PFSK-1 (cell line): ENCODE results near the gene AKAP8L.

Experiments used
- FOXP2 ChIP-seq: optimal IDR thresholded peaks from 2 replicates; pipeline ENCODE3; 2011; ENCODE audit warnings: borderline replicate concordance, control low read depth, inconsistent platforms; ENCODE audit not compliant: insufficient read depth; ENCODE audit errors: extremely low read length, extremely low read depth
- POLR2AphosphoS5 ChIP-seq: IDR thresholded peaks from 2 replicates; pipeline ENCODE4 v1.6.1; 2012; ENCODE audit warnings: low read depth, mild to moderate bottlenecking, control low read depth, low read length, moderate library complexity
- REST ChIP-seq, 2 experiments: IDR thresholded peaks; 2 replicates each; pipeline versions ENCODE4 v1.6.1 to v1.8.0; 2011 to 2012; ENCODE audit warnings: low read depth in 2 of 2, low read length in 2 of 2, control low read depth in 1 of 2, inconsistent platforms in 1 of 2, mild to moderate bottlenecking in 1 of 2, moderate library complexity in 1 of 2; ENCODE audit not compliant: insufficient read depth in 1 of 2
- SIN3A ChIP-seq: IDR thresholded peaks from 2 replicates; pipeline ENCODE4 v1.6.1; 2012; ENCODE audit warnings: mild to moderate bottlenecking, low read length, moderate library complexity, borderline replicate concordance; ENCODE audit not compliant: insufficient read depth
- TAF1 ChIP-seq: IDR thresholded peaks from 2 replicates; pipeline ENCODE4 v1.6.1; 2012; ENCODE audit warnings: low read length, control low read depth, borderline replicate concordance; ENCODE audit not compliant: insufficient read depth

AKAP8L gene

DNA sequence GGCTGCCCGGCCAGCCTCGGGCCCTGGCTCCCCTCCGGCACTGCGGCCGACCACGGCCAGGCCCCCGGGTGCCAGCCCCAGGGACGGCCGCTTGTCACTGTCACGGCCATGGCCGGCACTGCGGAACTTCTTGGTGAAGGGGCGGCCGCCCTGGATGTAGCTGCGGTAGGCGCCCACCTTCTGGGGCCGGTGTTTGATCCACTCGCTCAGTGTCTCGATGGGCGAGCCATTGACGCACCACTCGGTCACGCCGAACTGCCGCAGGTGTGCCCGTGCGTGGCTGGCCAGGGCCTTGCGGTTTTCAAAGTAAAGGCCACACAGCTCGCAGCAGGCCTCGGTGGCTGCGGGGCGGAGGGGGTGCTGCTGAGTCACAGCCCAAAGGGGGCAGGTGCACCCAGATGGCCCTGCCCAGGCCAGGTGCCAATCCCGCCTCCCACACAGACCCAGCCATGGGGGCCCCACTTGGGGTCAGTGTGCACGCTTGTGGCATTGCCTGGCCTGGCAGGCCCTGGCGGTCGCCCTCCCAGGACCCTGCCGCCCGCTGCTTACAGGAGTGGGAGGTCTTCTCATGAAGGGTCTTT lies 6.0 kb upstream of the AKAP8L start:
- no peak for TF ChIP-seq FOXP2
- no peak for TF ChIP-seq TAF1
- no peak for TF ChIP-seq SIN3A
- no peak for TF ChIP-seq REST (IDR thresholded peaks at IDR 0.05; ENCODE audit: insufficient read depth in 1 of 2, low read depth in 2 of 2, low read length in 2 of 2)
- no peak for TF ChIP-seq POLR2AphosphoS5

DNA sequence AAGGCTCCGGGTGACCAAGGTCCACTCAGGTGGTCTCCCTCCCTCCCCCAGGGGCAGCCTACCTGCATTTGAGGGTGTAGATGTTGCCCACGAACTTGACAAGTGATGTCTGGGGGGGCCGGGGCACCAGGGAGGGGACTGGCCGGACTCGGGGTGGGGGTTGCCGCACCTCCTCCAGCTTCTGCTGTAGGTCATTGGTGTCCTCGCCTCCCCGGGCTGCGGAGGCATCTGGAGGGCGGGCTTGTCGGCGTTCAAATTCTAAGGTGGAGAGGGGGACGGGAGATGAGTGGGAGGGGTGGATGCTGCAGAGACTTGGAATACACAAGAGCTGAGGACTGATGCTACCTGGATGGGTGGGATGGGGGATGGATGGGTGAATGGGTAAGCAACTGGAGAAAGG lies 5.3 kb upstream of the AKAP8L start:
- TF ChIP-seq FOXP2 (no peak), POLR2AphosphoS5 (no peak), TAF1 (no peak), SIN3A (no peak), REST (IDR thresholded peaks at IDR 0.05; ENCODE audit: insufficient read depth in 1 of 2, low read depth in 2 of 2, low read length in 2 of 2) (no peak)

- TF ChIP-seq TAF1 (no peak), POLR2AphosphoS5 (no peak), REST (IDR thresholded peaks at IDR 0.05; ENCODE audit: insufficient read depth in 1 of 2, low read depth in 2 of 2, low read length in 2 of 2) (no peak), FOXP2 (no peak), SIN3A (no peak)
Measured at GRCh38 chr19:15423130-15423529, 4.3 kb upstream of the AKAP8L start.

DNA sequence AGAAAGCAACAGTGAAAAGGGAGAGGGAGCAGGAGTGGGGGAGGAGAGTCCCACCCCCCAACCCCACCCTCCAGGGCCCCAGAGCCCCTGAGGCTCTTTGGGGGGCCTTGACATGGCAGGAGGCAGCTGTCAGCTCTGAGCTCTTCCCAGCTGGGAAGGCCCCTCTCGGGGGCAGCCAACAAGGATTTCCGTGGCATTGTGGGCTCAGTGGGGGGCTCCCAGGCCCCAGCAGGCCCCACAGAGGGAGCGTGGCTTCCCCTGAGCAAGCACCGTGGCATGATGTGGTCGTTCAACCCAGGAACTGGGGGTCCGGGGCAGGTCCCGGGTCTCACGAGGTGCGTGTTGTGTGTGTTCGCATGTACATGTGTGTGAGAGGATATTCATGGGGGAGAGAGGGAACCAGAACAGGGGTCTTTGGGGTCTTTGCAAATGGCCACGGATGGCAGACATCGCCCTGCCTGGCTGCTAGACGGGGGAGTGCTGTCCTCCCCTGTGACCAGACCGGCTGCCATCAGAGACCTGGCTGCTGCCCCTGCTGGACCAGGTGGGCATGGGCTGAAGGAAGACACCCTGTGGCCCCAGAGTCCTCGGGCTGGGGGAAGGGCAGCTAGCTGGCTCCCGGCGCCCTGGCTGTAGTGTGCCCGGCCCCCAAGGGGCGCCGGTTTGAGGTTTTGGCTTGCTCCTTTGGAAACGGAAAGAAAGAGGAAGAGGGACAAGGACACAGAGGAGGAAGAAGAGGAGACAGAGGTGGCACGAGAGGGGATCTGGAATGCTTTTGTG lies 3.7 kb upstream of the AKAP8L start:
- no peak for TF ChIP-seq FOXP2
- TF ChIP-seq SIN3A = no peak
- no peak for TF ChIP-seq POLR2AphosphoS5

- TF ChIP-seq REST (IDR thresholded peaks at IDR 0.05; ENCODE audit: insufficient read depth in 1 of 2, low read depth in 2 of 2, low read length in 2 of 2) (no peak), POLR2AphosphoS5 (no peak), TAF1 (no peak), FOXP2 (no peak), SIN3A (no peak)
Measured at GRCh38 chr19:15421721-15422260, 3.0 kb upstream of the AKAP8L start.
